Uterus (tissue), 2 donors: ENCODE results near the gene VWA3B.

Experiments
- POLR2A ChIP-seq, 2 donors: fragments of 450-650 bp; IDR thresholded peaks; one replicate each; pipeline ENCODE4 v1.6.1; 2016; ENCODE audit warnings: antibody characterized with exemption in 2 of 2, mild to moderate bottlenecking in 1 of 2, moderate library complexity in 1 of 2
- TF ChIP-seq, protein P1 (sequence below), 4 experiments: fragments of 200-600 bp in 2 of 4; fragments of 450-650 bp in 2 of 4; sonication (generic) in 2 of 4; IDR thresholded peaks; one replicate each; pipeline ENCODE4 v1.5.1; 2016 to 2019; ENCODE audit warnings: antibody characterized with exemption in 4 of 4, mild to moderate bottlenecking in 2 of 4, moderate library complexity in 1 of 4

DNA sequence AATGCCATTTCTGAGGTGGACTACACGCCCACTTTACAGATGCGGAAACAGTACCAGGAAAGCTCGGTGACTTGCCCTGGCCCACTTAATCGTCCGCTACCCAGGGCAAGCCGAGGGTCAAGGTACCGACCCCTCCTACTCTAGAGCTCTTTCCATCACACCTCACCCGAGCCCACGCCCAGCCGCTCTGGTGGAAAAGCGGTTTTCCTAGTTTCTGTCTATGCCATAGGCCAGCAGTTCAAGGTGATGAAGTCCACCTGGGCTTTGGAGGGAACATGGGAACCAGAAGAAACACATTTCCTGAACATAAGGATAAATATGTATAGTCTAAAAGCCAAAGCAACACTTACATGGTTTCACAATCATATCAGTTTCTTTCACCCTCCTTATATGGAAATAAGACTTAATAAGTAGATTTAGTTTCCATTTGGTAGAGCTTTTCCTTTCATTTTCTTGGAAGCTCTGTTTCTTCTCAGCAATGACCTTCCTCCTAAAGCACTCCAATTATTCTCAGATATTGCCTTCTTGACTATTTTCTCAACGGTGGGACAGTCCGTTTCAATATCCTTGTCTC, 567 bp downstream of the VWA3B start:
- no peak for TF ChIP-seq POLR2A (IDR thresholded peaks at IDR 0.05)
- TF ChIP-seq, protein P1, sequence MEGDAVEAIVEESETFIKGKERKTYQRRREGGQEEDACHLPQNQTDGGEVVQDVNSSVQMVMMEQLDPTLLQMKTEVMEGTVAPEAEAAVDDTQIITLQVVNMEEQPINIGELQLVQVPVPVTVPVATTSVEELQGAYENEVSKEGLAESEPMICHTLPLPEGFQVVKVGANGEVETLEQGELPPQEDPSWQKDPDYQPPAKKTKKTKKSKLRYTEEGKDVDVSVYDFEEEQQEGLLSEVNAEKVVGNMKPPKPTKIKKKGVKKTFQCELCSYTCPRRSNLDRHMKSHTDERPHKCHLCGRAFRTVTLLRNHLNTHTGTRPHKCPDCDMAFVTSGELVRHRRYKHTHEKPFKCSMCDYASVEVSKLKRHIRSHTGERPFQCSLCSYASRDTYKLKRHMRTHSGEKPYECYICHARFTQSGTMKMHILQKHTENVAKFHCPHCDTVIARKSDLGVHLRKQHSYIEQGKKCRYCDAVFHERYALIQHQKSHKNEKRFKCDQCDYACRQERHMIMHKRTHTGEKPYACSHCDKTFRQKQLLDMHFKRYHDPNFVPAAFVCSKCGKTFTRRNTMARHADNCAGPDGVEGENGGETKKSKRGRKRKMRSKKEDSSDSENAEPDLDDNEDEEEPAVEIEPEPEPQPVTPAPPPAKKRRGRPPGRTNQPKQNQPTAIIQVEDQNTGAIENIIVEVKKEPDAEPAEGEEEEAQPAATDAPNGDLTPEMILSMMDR (IDR thresholded peaks at IDR 0.05) = no peak
